ENCODE data around the gene TFCP2L1.
"Not testable (repeated sequence)": the region's sequence is repeated elsewhere in the genome, so short reads cannot be mapped to it uniquely, and the experiment has no call there.

Gene TFCP2L1

GRCh38 chr2:121295911-121296650 is 11.1 kb upstream of the TFCP2L1 start:
- DNase-seq (ENCODE audit: low read depth): no peak

GRCh38 chr2:121294881-121295840 is 10.2 kb upstream of the TFCP2L1 start:
- no peak for DNase-seq (ENCODE audit: low read depth)

DNA sequence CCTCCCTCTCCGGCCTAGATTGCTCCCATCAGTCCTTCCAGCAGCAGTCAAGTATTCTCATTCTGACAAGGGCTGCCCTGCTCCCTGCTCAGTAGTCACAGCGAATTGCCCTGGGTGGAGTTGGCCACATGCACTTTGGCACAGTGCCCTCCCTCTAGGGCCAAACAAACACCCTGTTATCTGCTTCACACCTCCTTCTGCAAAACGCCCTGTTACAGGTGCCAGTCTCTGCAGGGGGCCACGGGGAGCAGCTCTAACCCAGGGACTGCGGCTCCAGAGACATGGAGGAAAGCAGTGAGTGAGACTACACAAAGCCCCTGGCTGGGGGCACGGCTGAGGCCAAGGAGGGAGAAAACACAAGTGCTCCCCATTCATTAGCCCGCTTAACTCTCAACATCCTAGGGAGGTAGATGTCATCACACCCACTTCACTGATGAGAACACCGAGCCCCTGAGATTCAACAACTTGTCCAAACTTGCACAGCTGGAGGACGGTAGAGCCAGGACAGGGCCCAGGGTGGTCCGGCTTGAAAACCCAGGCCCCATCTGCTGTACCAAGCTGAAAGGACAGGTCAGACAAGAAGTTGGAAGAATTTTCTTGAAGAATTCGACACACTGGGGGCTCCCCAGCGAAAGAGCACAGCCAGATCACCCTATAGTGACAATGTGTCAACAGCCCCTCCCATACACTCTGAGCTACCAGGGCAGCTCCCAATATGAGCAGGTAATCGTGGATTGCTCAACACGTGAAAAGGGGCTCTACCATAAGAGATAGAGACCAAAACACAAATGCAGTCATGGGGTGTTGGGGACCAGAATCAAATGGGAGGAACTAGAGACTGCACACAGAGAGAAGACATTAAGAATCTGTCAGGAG is 8.7 kb upstream of the TFCP2L1 start:
- DNase-seq (ENCODE audit: low read depth): no peak

DNA sequence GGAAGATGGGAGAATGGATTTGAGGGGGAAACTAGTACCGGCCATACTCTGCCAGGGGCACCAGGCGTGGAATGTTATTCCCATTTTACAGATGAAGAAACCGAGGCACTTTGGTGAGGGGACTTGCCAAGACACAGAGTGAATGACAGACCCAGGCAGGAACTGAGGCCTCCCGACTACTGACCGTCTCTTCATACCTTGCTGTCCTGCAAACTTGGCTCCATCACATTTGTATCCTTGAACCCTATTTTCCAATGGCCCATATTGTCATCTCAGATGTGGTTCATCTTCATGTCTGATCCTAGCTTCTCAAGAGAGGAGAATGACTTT is 6.2 kb upstream of the TFCP2L1 start:
- no peak for DNase-seq (ENCODE audit: low read depth)

DNA sequence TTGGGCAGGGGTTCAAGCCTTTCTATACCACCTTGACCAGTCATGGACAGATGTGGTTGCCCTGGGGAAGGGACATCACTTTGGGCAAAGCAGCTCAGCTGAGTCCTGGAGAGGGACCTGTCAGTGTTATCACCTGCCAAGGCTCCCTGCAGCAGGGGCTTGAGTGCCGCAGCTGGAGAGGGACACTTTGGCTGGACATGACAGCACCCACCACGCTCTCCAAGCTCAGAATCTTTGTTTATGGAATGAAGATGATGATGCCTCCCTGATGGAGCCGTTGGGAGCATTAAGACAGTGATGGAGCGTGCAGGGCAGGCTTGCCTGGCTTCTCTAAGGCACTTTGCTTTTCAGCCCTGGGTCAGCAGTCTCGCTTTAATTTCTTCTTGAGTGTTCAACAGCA is 4.3 kb upstream of the TFCP2L1 start:
- DNase-seq (ENCODE audit: low read depth): no peak

GRCh38 chr2:121288454-121289231 is 3.6 kb upstream of the TFCP2L1 start:
- no peak for DNase-seq (ENCODE audit: low read depth)

- no peak for DNase-seq (ENCODE audit: low read depth)
Measured at GRCh38 chr2:121287956-121288355, 3.0 kb upstream of the TFCP2L1 start.

GRCh38 chr2:121287146-121287798 is 2.3 kb upstream of the TFCP2L1 start:
- DNase-seq (ENCODE audit: low read depth): no peak

GRCh38 chr2:121286506-121286905 is 1.5 kb upstream of the TFCP2L1 start:
- no peak for DNase-seq (ENCODE audit: low read depth)

DNA sequence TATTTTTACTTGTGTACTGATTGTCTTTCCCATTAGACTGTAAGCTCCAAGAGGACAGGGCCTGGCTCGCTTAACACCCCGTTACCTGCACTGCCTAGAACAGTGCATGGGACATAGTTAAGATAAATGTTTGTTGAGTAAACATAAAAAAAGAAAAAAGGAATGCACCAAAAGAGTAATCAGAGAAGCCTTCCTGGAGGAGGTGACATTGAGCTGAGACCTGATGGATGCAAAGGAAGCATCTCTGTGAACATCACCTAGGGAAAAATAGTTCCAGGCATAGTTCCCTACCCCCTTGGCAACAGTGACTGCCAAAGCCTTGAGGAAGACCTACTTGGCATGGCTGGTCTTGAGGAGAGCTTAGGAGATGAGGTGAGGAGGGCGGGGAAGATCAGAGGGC is 924 bp upstream of the TFCP2L1 start:
- no peak for DNase-seq (ENCODE audit: low read depth)

DNA sequence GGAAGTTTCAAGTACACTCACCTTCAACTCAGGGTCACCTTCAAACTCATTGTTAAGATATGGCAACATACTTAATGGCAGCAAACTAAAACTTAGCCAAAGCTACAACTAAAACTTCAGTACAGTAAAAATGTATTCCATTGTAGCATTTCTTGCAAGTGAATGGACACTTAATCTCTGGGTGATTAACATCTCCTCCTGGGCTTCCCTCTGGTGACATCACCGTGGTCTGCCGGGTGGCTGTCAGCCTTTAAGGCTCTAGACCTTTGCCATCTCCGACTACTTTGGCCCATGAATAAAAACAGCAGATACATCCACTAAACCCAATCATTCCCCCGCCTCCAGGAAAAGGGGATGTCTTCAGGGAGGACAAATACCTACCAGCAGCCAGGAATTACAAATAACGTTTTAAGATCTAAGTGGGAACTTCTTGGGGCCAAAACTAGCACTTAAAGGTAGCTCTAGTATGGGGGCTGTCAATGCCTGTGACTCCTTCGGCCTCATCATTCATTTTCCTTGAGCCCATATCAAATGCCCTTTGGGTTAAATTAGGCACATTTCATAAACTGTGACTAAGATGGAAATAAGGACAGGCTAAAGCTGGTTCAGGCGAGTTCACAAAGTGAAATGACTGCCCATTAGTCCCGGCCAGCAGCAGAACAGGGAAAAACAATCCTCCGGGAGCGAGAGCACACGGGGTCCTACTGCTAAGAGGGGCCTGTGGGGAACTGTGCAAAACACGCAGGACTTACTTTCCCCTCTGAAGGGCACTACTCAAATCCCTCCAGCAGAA is 1.1 kb downstream of the TFCP2L1 start:
- DNase-seq (ENCODE audit: low read depth): no peak

- DNase-seq (ENCODE audit: low read depth): no peak
Measured at GRCh38 chr2:121282800-121283385, 2.1 kb downstream of the TFCP2L1 start.

GRCh38 chr2:121281694-121282093 is 3.3 kb downstream of the TFCP2L1 start:
- no peak for DNase-seq (ENCODE audit: low read depth)

- DNase-seq (ENCODE audit: low read depth): no peak
Measured at GRCh38 chr2:121281107-121281506, 3.9 kb downstream of the TFCP2L1 start.

- DNase-seq (ENCODE audit: low read depth): no peak
Measured at GRCh38 chr2:121279476-121280220, 5.4 kb downstream of the TFCP2L1 start.

GRCh38 chr2:121276341-121276740 is 8.7 kb downstream of the TFCP2L1 start:
- no peak for DNase-seq (ENCODE audit: low read depth)

DNA sequence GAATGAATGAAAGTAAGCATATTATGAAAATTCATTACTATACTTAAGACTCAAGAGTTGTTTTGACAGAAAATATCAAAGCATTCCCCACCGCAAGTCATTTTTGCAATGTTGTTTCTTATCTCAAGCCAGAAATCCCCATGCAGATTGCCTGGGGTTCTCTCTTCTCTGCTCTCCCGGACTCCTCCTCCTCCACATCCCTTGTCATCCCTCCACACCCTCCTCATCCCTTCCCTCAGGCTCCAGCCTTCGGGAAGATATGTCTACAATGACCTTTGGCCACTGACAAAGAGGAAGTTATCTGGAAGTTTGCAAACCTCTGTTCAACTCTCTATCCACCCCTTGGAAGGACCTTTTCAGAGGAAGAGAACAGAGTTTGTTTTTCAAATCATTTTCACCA is 11.9 kb downstream of the TFCP2L1 start:
- DNase-seq (ENCODE audit: low read depth): no peak

DNA sequence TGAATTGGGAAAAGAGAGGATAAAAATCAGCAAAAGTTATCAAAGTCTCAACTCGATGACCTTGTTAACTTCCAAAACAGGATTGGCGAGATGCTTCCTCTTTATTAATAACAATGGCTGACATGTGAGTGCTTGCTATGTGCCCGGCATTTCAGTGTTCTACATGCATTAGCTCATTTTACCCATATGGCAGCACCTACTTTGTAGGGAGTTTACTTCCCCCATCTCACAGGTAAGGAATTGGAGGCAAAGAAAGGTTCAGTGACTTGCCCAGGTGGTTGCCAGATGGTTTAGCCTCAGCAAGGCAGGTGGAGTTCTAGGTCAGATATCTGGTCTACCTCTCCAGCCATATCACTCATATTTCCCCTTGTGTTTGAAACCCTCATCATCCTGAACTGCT is 12.4 kb downstream of the TFCP2L1 start:
- DNase-seq (ENCODE audit: low read depth): no peak

GRCh38 chr2:121269436-121269835 is 15.6 kb downstream of the TFCP2L1 start:
- not testable (repeated sequence) for DNase-seq (ENCODE audit: low read depth)
